GM12801 (cell line): ENCODE data around the gene SLC6A4.

ENCODE experiments used
- CTCF ChIP-seq: IDR thresholded peaks from one replicate; pipeline ENCODE4 v1.5.1; 2011; ENCODE audit warnings: control low read depth; ENCODE audit not compliant: insufficient read length; ENCODE audit errors: extremely low read depth

The SLC6A4 gene

GRCh38 chr17:30158896-30159625 is 76.4 kb downstream of the SLC6A4 start:
- TF ChIP-seq CTCF: no peak

DNA sequence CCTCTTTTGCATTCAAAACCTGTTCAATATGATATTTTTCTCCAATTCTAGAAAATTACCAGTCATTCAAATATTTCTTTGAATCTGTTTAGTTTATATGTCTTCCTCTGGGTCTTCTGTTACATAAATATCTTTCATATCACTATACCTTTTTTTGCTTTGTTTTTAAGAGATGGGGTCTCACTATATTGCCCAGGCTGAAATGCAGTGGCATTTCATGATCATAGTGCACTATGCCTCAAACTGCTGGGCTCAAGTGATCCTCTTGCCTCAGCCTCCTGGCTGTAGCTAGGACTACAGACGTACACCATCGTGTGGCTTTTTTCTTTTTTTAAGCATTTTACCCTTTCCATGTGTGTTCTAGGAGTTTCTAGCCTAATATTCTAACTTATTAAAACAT is 80.1 kb downstream of the SLC6A4 start:
- TF ChIP-seq CTCF: no peak

DNA sequence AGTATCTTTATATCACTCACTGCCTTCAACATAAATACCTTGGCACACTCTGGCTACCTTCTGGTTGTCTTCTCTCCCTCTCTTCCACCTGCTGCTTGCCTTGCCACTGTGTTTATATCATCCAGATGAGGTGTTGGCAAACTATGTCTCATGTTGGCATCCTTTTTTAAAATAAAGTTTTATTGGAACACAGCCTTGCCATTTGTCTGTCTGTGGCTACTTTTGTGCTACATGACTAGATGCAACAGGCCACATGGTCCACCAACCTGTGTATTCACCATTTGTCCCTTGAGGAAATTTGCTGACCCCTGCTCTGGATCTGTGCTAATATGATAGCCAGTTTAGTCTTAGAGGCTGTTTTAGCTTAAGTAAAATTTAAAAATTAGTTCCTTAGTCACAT is 82.0 kb downstream of the SLC6A4 start:
- TF ChIP-seq CTCF: no peak

- no peak for TF ChIP-seq CTCF
These were observed 84.0 kb downstream of the SLC6A4 start for GRCh38 chr17:30151471-30151870.

- TF ChIP-seq CTCF: no peak
These were observed 87.1 kb downstream of the SLC6A4 start for GRCh38 chr17:30148376-30148775.
